ENCODE data around the gene KIF25.

The KIF25 gene

DNA sequence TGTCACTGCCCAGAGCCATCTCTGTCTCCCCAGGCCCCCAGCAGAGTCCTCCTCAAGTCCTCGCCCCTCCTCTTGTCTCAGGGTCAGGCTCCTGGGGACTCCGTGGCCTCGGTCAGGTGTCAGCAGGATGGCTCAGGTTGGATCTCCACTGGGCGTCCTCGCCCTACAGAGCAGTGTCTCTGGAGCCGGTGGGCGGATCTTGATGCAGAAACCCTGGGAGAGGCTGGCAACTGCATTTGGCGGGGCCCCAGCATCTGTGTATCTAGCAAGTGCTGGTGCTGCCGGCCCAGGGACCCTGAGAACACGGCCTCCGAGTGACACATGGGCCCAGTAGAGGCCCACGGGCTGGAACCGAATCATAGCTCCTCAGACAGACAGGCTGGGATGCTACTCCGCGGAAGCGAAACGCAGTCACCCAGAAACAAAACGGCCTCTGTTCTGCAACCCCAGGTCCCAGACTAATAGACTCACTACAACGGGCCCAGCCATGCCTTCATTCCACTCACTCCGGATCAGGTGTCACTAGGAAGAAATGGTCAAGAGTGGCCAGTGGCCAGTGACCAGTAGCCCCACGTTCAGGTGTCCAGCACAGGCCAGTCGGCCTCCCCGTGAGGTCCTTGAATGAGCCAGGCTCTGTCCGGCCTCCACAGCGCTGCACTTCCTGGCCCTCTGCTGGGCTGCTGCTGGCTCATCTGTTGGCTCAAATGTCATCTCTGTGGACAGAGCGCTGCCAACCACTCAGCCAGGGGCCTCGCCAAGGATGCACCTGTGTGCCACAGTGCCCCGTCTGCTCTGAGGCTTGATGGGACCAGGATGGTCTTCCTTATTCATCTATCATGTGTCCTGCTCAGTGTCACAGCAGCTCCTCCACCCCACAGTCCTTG lies 94.2 kb downstream of the KIF25 start:
- DNase-seq, result no peak

DNA sequence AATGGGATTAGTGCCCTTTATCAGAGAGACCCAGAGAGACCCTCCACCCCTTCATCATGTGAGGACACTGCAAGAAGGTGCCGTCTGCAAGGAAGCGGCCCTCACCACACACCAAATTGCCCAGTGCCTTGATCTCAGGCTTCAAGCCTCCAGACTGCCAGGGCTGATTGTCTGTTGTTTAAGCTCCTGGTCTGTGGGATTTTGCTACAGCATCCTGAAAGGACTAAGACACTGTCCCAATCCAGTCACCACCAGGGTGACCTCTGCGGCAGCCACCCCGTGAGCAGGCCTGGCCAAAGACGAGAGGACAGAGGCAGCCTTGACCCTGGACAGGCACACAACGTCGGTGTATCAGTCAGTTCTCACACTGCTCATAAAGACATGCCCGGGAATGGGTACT lies 95.1 kb downstream of the KIF25 start:
- DNase-seq, result no peak

DNA sequence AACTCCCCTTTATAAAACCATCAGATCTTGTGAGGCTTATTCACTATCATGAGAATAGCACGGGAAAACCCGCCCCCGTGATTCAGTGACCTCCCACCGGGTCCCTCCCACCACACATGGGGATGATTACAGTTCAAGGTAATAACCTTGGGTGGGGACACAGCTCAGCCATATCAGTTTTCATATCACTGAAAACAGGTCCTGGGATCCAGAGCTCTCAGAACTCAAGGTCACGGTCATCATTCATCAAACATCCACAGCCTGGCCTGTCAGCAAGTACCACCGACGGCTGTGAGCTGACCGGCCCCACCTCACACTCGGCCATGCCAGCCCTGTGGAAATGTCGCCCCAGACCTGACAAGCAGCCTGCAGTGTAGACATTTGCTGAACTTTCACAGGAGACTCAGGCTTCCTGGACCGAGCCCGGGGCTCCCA lies 95.6 kb downstream of the KIF25 start:
- DNase-seq, result no peak

DNA sequence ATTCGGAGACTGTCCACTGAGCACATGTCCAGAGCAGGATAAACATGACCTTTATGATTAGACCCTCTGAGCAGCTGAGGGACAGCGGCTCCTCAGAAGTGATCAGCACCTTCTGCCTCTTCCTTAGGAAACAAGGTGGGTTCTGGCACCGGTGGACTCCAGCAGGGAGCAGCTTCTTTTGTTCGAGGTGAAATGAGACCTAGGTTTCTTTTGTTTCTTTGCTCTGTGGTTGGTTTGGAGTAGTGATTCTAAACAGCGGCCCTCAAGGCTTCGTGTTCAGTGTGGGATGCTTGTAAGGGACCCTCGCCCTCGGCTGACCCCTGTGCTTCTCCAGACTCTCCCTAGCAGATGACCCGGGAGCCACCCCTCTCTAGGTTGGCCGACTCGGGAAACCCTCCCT lies 96.2 kb downstream of the KIF25 start:
- no peak for DNase-seq

All from hematopoietic multipotent progenitor cell treated with erythropoietin and hydrocortisone succinate and interleukin-3 and kit ligand, for 6 days (in vitro differentiated cells).